ENCODE measurements around the gene OPRL1. TPM values are rescaled to one million over a fixed set of nuclear protein-coding genes. Genes with fewer than 3 reads are reported as not detected.
A peak's percentile ranks its signal among the peaks of the same experiment; 100 is the strongest.

OPRL1 gene
- total RNA-seq, 1 donor from 2014 or later = 0.49 TPM

- ATAC-seq = no peak
- intact Hi-C loops (cut with DNase I) = no loop called here
- DNase-seq (ENCODE audit: missing footprints) = no peak
Observed at GRCh38 chr20:64142590-64142989, 62.7 kb downstream of the OPRL1 start.

GRCh38 chr20:64143018-64143801 lies 63.3 kb downstream of the OPRL1 start:
- no peak for ATAC-seq
- intact Hi-C loops (cut with DNase I) = no loop called here
- DNase-seq (ENCODE audit: missing footprints) = no peak

- DNase-seq (ENCODE audit: missing footprints) (peak; percentile 21), ATAC-seq (no peak)
- intact Hi-C loops (cut with DNase I) = no loop called here
Observed at GRCh38 chr20:64144144-64144912, 64.4 kb downstream of the OPRL1 start.

- intact Hi-C loops (cut with DNase I) = no loop called here
- no peak for ATAC-seq
- DNase-seq (ENCODE audit: missing footprints) = peak; percentile 32
Observed at GRCh38 chr20:64145458-64146300, 65.8 kb downstream of the OPRL1 start.

- no peak for ATAC-seq
- intact Hi-C loops (cut with DNase I) = no loop called here
- DNase-seq (ENCODE audit: missing footprints) = peak; percentile 53
Observed at GRCh38 chr20:64146301-64146935, 66.5 kb downstream of the OPRL1 start.

GRCh38 chr20:64146936-64147477 lies 67.1 kb downstream of the OPRL1 start:
- ATAC-seq (no peak), DNase-seq (ENCODE audit: missing footprints) (peak; percentile 43)
- intact Hi-C loops (cut with DNase I) = no loop called here

GRCh38 chr20:64148581-64148980 lies 68.7 kb downstream of the OPRL1 start:
- intact Hi-C loops (cut with DNase I) = no loop called here
- DNase-seq (ENCODE audit: missing footprints) (no peak), ATAC-seq (no peak)

- ATAC-seq (no peak), DNase-seq (ENCODE audit: missing footprints) (no peak)
- intact Hi-C loops (cut with DNase I) = no loop called here
Observed at GRCh38 chr20:64149141-64149540, 69.3 kb downstream of the OPRL1 start.

- intact Hi-C loops (cut with DNase I) = no loop called here
- ATAC-seq = no peak
- no peak for DNase-seq (ENCODE audit: missing footprints)
Observed at GRCh38 chr20:64149809-64150560, 70.1 kb downstream of the OPRL1 start.

Small RNA genes lying within 50 kb of the gene (microRNA-seq; reads per million reads assigned to microRNA genes)
- gene MIR6813 = not detected

Other genes with a start within 250 kb of the OPRL1 start
- gene ZBTB46, start 248.8 kb upstream of the OPRL1 start, total RNA-seq = 13.8 TPM
- not detected for gene ABHD16B, start 218.6 kb upstream of the OPRL1 start, total RNA-seq
- 78.0 TPM for gene TPD52L2, start 214.8 kb upstream of the OPRL1 start, total RNA-seq
- 41.4 TPM for gene DNAJC5, start 185.0 kb upstream of the OPRL1 start, total RNA-seq
- 52.0 TPM for gene UCKL1, start 123.7 kb upstream of the OPRL1 start, total RNA-seq
- 12.2 TPM for gene ZNF512B, start 110.2 kb upstream of the OPRL1 start, total RNA-seq
- gene SAMD10, start 100.4 kb upstream of the OPRL1 start, total RNA-seq = 5.7 TPM
- 46.4 TPM for gene PRPF6, start 99.0 kb upstream of the OPRL1 start, total RNA-seq
- gene C20orf204, start 43.9 kb upstream of the OPRL1 start, total RNA-seq = 0.30 TPM
- gene SOX18, start 30.4 kb upstream of the OPRL1 start, total RNA-seq = 38.4 TPM
- gene TCEA2, start 16.9 kb upstream of the OPRL1 start, total RNA-seq = 39.0 TPM
- gene RGS19, start 564 bp upstream of the OPRL1 start, total RNA-seq = 6.6 TPM
- not detected for gene LKAAEAR1, start 4.3 kb downstream of the OPRL1 start, total RNA-seq
- gene NPBWR2, start 27.5 kb downstream of the OPRL1 start, total RNA-seq = not detected
- 0.16 TPM for gene MYT1, start 84.4 kb downstream of the OPRL1 start, total RNA-seq
- 71.0 TPM for gene PCMTD2, start 175.7 kb downstream of the OPRL1 start, total RNA-seq

All from Right ventricle myocardium inferior (tissue), 1 donor.